NCI-H187 (cell line): ENCODE results near the gene HIPK1.
A peak's percentile ranks its signal among the peaks of the same experiment; 100 is the strongest.

Experiments used
- DNase-seq, 2 experiments: peaks; one replicate each; lab custom pipeline; 2025; lab: John Stamatoyannopoulos, UW

The HIPK1 gene

DNA sequence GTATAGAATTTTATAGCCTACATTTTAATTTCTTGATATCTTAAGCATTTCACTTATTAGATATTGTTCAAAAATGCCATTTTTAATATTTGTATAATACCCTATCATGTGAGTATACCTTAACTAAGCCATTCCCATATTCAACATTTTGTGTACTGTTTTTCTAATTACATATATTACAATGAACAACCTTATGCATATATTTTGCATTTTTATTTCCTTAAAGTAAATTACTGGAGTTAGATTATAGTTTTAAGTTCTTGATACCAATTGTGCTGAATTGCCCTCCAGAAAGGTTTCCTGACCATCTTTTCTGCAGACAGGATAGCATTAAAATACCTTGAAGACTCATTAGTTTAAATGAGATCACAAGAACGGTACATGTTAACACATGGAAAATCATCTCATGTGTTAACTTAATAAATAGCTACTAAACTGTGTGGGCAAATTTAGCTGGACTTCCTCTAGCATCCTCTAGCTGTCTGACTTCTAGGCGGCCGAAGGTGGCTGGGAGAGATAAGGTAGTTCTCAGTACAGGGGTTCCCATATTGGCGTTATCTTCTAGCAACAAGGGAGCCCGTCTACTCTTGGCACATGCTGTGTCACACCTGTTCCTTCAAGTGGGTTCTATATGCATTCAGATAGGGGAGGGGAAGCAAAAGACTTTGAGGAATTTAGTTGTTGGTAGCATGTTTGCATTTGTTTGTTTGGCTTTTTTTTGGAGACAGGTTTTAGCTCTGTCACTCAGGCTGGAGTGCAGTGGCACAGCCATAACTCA, 15.0 kb upstream of the HIPK1 start:
- no peak for DNase-seq

DNA sequence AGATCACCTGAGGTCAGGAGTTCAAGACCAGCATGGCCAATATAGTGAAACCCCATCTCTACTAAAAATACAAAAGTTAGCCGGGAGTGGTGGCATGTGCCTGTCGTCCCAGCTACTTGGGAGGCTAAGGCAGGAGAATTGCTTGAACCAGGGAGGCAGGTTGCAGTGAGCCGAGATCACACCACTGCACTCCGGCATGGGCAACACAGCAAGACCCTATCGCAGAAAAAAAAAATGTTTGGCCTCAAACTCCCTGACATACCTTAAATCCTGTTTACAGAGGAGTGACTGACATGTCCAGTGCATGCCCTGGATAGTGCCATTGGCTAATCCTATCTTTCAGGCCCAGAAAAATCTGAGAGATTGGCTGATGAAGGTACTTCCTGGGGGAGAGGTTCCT, 12.2 kb upstream of the HIPK1 start:
- DNase-seq, result no peak

DNA sequence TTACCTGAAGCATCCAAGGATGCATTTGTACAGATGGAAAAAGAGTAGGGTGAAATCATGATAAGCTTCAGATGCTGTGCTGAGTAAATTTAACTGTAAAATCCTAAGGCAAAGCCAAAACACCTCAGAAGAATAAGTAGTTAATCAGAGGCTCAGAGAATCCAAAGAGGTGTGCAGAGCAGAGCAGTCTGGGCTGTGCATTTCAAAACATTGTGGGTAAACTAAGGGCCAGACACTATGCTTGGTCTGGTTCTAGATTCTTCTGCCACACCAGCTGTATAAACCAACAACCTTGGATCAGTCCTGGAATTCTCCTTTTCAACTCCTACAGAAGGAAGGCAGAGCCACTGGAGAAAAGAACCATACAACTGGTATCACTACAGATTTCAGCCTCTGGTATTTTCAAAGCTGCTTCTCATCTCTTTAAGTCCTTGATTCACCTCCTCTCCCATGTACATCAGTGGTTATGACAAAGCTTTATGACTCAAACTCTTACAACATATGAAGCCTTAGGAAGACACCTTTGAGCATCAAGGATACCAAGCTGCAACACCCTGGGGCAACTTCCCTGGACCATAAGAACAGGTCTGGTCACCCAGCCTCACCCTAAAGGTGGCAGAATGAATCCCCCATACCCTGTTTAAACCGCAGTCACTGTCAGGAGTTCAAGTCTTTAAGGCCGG, 11.6 kb upstream of the HIPK1 start:
- no peak for DNase-seq

DNA sequence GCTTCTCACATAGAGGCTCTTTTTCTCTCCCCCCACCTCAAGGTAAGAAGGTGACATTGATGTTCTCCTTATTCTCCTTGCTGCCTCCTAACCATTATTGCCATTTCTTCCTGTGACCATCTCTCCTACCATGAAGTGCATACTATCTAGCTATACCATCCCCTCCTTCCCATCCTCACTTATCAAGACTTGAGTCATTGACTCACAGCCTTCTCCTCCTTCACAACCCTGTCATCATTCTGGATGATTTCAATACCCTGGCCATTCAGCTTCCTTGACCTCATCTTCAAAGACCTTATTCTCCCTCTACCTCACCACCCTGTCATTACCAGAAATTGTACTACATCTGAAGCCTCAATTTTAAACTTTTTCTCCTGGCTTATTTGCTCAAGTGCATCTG, 10.9 kb upstream of the HIPK1 start:
- DNase-seq, result no peak

DNA sequence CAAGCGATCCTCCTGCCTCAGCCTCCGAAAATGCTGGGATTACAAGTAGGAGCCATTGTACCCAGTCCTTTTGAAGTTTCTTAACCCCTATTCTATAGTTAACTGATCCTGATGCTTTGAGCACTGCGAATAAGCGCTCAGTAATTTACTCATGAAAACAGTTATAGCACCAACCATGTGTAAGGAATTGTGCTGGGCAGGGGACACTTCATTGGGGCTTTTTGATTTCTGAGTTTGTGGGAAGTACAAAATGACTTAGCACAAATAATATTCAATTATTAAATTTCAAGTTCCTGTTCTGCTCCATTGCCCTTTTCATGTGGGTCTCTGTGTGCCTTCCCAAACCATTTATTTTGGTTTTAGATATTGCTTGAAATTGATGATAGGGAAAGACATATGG, 6.2 kb upstream of the HIPK1 start:
- no peak for DNase-seq

DNA sequence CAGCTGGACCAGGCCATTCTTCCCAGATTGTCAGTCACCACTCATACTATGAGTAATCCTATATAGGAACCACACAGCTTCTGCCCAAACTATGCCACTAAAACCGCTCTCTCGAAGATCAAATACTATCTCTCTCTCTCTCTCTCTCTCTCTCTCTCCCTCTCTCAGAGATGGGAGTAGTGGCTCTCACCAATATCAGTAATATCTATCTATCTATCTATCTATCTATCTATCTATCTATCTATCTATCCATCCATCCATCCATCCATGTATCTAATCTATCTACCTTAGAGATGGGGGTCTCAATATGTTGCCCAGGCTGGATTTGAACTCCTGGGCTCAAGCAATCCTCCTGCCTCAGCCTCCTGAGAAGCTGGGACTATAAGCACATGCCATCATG, 4.7 kb upstream of the HIPK1 start:
- DNase-seq, result no peak

DNA sequence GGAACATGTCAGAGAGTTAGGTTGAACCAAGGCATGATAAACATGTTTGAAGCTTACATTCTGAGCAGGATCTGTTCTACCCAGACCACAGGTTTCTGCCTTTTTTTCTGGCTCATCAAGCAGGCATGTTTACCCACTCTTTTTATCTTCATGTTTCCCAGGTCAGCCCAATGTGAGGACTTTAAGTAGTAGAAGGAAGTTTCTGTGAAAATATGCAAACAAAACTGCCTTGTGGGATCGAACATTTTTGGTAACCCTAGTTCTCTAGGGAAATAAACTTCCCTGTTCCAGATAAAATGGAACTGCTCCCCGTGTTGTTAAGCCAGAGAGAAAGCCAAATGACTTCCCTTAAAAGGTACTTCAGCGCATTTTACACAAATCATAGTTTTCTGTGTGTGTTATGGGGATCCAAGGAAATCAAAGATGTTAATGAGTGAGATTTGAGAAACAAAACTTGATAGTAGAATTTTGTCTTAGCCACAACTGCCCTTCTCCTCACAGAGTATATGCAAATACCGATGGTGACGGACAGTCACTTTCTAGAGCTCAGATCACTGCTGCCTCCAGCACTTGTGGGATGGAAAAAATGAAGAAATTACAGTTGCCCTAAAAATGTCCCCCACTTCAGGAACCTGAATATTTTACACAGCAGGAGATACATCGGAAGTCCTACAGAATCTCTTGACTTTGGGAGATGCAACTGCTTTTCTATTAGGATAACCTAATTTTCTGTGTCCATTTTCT, 765 bp upstream of the HIPK1 start:
- no peak for DNase-seq

DNA sequence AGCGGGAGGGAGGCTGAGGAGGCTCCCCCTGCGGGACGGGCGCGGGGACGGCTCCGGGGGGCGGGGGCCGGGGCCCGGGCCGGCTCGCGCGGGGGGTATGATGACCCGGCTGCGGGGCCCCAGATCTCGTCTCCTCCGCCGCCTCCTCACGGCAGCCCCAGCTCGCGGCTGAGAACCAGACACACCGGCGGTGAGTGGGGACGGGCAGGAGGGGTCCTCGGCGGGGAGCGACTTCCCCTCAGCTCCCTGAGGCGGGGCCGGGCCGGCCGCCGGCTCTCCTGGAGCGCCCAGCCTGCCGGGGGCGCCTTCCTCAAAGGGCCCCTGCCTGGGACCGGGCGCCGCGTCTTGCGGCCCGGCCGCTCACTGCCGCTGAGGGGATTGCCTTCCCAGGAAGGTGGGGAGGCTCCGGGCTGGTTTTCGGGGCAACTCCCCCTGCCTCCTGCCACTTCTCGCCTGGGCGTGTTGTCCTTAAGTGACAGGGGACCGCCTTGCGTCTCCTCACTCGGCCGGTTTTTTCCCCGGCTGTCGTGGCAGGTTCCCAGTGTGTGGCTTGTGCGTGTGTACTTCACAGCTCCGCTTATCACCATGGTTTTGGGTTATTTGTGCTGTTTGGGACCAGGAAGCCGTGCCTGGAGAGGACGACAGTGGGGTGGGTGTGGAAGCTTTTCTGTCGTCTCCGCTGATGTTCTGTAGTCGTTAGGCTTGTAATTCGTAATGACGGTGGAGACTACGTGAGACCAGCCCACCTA, 800 bp downstream of the HIPK1 start:
- DNase-seq, result peak in 1 of 2 experiments; percentile 40

DNA sequence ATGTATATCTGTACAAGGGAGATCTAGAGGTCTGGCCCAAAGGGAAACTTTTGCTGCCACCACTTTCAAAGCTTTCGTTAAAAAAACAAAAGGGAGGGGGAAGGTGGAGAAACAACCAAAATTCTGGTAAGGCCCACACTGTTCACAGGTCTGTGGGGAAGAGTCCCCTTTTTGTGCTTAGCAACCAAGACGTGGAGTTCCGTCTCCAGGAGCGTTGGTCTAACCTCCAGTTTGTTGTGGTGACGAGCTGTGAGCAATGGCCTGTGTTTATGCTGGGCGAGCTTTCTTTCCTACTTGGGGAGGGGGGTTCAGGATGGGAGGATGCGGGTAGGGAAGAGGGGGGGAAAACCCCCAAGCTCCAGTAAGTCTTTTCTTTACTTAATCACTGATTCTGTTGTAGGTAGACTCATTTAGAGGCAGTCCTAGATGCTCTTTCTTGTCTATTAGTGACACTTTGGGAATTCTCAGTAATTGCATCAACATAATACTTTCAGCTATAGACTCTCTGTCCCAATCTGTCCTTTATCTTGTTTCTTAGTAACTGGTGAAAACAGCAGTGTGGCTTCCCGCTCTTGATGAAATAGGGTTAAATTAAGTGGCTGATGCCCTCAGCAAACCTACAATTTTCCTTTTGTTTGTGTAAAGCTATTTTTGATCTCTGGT, 1.5 kb downstream of the HIPK1 start:
- DNase-seq, result no peak

DNA sequence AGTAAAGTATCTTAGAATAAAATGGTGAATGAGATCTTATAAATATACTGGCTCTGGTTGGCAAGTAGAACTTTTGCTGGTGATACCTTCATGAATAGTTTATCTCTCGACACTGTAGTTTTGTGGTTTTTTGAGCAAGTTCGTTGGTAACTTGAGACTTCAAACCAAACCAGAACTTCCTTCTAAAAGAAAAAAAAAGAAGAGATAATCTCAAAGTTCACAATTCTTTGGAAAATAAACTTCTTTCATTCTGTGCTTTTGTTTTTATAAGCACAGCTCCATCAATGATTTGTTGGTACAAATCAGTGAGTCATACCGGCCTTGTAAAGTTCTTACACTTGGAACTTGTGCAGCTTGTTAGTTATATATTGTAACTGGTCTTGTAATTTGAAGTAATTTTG, 2.3 kb downstream of the HIPK1 start:
- DNase-seq, result no peak

DNA sequence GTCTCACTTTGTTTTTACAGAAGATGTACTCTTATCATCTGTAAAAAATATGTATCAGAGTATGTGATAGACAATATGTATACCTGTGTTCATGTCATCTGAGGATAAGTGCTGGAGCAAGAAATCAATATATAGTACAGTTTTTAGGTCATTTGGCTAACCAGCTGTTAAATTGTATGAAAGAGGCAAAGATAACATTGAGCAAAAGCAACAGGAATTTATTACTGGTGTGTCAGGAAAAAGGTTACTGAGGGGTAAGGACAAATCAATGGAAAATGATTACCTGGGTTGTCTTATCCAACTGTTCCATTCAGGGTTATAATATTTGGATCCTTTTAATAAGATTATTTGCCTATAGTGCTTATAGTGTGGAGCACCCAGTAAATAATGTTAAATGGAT, 4.9 kb downstream of the HIPK1 start:
- no peak for DNase-seq

DNA sequence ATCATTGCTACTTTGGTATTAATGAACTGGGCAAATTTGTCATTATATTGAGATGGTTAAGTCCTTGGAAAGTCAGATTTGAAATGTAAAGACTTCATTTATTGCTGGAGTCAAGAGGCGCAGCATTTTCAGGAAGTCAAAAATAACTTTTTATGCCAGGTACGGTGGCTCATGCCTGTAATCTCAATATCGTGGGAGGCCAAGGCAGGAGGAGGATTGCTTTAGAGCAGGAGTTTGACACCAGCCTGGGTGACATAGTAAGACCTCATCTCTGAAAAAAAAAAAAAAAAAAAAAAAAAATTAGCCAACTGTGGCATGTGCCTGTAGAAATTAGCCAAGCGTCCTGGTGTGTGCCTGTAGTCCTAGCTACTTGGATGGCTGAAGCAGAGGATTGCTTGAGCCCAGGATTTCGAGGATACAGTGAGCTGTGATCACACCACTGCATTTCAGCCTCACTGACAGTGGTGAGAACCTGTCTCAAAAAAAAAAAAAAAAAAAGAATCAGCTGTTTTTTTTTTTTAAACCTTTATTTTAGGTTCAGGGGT, 5.5 kb downstream of the HIPK1 start:
- no peak for DNase-seq

DNA sequence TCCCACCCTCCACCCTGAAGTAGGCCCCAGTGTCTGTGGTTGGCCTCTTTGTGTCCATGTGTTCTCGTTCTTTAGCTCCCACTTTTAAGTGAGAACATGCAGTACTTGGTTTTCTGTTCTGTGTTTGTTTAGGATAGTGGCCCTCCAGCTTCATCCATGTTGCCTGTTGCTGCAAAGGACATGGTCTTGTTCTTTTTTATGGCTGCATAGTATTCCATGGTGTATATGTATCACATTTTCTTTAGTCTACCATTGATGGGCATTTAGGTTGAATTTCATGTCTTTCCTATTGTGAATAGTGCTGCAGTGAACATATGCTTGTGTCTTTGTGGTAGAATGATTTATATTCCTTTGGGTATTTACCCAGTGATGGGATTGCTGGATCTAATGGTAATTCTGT, 6.1 kb downstream of the HIPK1 start:
- DNase-seq, result no peak

DNA sequence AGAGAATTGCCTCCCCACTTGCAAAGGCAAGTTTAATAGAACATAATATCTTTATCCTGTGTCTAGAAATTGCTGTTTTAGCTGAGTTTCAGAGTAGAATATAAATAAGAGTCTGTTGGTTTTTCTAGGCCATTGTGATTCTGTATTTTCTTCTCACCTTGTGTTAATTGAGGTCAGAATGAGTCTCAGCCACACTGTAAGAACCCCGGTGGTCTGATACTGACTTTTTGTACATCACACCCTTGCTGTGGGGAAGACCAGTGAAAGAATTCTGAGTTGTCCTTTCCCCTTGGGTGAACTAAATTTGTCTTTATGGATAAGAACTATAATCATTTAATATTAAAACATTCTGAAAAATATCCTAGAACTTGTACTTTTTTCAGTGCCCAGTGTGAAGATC, 6.8 kb downstream of the HIPK1 start:
- DNase-seq, result no peak

DNA sequence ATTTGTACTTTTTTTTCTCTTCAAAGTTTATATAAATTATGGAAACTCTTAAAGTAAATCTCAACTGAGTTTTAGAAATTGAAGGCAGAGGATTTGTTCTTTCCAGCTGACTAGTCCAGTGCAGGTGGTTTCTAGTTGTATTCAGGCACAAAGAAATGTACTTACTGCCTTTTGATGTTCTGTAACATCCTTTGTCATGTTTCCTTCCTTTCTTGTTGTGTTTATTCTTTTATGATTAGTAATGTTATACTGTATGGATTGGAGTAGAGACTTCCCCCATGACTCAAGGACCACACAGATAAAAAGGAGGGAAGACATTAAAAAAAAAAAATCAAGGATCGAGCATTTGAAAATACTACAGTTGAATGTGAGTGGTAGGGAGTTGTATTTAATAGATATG, 8.0 kb downstream of the HIPK1 start:
- DNase-seq, result no peak

DNA sequence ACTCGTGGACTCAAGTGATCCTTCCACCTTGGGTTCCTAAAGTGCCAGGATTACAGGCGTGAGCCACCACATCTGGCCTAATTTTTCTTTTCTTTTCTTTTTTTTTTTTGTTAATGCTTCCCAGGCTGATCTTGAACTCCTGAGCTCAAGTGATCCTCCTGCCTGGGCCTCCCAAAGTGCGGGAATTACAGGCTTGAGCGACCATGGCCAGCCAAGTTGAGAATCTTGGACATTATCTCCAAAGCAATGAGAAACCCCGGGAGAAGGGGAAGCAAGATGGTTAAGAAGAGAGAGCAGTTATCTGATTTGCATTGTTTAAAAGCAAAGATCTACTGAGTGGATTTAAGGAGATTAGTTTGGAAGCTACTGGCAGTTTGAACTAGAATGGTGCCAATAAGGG, 9.1 kb downstream of the HIPK1 start:
- no peak for DNase-seq

DNA sequence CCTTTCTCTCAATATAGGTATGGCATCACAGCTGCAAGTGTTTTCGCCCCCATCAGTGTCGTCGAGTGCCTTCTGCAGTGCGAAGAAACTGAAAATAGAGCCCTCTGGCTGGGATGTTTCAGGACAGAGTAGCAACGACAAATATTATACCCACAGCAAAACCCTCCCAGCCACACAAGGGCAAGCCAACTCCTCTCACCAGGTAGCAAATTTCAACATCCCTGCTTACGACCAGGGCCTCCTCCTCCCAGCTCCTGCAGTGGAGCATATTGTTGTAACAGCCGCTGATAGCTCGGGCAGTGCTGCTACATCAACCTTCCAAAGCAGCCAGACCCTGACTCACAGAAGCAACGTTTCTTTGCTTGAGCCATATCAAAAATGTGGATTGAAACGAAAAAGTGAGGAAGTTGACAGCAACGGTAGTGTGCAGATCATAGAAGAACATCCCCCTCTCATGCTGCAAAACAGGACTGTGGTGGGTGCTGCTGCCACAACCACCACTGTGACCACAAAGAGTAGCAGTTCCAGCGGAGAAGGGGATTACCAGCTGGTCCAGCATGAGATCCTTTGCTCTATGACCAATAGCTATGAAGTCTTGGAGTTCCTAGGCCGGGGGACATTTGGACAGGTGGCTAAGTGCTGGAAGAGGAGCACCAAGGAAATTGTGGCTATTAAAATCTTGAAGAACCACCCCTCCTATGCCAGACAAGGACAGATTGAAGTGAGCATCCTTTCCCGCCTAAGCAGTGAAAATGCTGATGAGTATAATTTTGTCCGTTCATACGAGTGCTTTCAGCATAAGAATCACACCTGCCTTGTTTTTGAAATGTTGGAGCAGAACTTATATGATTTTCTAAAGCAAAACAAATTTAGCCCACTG, 11.5 kb downstream of the HIPK1 start:
- DNase-seq, result no peak

DNA sequence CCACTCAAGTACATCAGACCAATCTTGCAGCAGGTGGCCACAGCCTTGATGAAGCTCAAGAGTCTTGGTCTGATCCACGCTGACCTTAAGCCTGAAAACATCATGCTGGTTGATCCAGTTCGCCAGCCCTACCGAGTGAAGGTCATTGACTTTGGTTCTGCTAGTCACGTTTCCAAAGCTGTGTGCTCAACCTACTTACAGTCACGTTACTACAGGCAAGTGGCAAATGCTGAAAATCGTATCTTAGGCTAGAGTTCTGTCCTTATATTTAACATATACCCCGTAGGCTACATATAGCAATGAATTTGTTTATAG, 12.1 kb downstream of the HIPK1 start:
- no peak for DNase-seq

DNA sequence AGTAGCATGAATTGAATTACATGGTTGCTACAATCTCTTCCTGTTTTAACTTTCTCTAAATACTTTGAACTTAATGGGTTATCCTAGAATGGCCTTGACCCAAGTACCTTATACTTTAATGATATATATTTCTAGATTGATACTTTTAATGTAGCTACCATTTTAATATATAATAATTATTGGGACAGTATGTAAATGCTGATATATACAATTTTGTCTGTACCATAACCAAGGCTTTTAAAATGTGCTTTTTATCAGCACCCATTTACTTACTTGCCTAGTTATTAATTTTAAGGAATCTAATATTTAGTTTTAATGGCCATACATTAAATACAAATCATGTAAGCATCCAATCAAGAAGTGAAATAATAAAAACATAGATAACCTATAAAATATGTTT, 13.4 kb downstream of the HIPK1 start:
- DNase-seq, result no peak

DNA sequence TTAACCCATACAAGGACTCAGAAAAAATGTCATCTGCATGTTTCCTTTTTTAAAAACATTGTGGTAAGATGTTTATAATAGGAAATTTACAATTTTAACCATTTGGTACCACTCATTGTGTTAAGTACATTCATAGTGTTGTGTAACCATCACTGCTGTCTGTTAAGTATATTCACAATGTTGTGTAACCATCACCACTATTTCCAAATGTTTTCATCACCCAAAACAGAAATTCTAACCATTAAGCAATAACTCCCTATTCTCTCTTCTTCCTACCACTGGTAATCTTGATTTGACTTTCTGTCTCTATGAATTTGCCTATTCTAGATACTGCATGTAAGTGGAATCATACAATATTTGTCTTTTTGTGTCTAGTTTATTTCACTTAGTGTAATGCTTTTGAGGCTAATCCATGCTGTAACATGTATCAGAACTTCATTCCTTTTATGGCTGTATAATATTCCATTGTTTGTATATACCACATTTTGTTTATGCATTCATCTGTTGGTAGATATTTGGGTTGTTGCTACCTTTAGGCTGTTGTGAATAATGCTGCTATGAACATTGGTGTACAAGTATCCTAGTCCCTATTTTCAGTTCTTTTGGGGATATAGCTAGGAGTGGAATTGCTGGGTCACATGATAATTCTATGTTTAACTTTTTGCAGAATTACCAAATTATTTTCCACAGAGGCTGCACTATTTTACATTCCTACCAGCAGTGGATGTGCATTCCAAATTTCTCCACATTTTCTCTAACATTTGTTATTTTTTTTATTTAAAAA, 14.1 kb downstream of the HIPK1 start:
- DNase-seq, result no peak
